H1 (cell line): ENCODE measurements around the gene USP13. TPM values are rescaled to one million over a fixed set of nuclear protein-coding genes. Genes with fewer than 3 reads are reported as not detected.

Experiments
- CTCF ChIA-PET: fragments of 300-600 bp; sonication (Branson Sonifier 250); formaldehyde crosslinking; loops from one replicate; lab custom pipeline; 2021; ENCODE audit not compliant: partially characterized antibody; lab: Charles Lee
- POLR2A ChIA-PET: fragments of 300-600 bp; sonication (Branson Sonifier 250); formaldehyde crosslinking; loops from one replicate; lab custom pipeline; 2021; ENCODE audit warnings: inconsistent platforms; ENCODE audit not compliant: partially characterized antibody; lab: Charles Lee
- DNase-seq, 2 experiments: peaks; one replicate each; pipeline versions ENCODE4 v3.0.0 to v3.0.0-alpha.2; 2010 to 2022; ENCODE audit warnings: low spot score in 2 of 2, low read depth in 1 of 2, mixed read lengths in 1 of 2
- FAIRE-seq: peaks from 2 replicates; lab custom pipeline; 2011; peaks lifted over from hg19 to GRCh38; lab: Jason Lieb, UNC
- H2AFZ ChIP-seq: 2 replicates; pipeline ENCODE4 v1.8.1; 2012; ENCODE audit warnings: low read length, inconsistent platforms
- H2AK5ac ChIP-seq: 2 replicates; pipeline ENCODE4 v1.6.1; 2013; ENCODE audit warnings: low read depth, low read length
- H2BK120ac ChIP-seq: replicated peaks from 2 replicates; pipeline ENCODE3; 2013; ENCODE audit warnings: low read depth, low read length, inconsistent platforms
- H2BK12ac ChIP-seq: 2 replicates; pipeline ENCODE4 v1.6.1; 2013; ENCODE audit warnings: low read depth, low read length
- H2BK15ac ChIP-seq: 2 replicates; pipeline ENCODE4 v1.6.1; 2013; ENCODE audit warnings: low read length
- H2BK20ac ChIP-seq: 2 replicates; pipeline ENCODE4 v1.6.1; 2013; ENCODE audit warnings: low read length
- H2BK5ac ChIP-seq: 2 replicates; pipeline ENCODE4 v1.6.1; 2013; ENCODE audit warnings: low read depth, low read length
- H3K14ac ChIP-seq: 2 replicates; pipeline ENCODE4 v1.6.1; 2013; ENCODE audit warnings: inconsistent platforms; ENCODE audit not compliant: insufficient read length
- H3K18ac ChIP-seq: 2 replicates; pipeline ENCODE4 v1.6.1; 2013; ENCODE audit warnings: low read length; ENCODE audit errors: extremely low read depth
- H3K23ac ChIP-seq: 2 replicates; pipeline ENCODE4 v1.6.1; 2013; ENCODE audit warnings: inconsistent platforms; ENCODE audit not compliant: insufficient read length
- H3K23me2 ChIP-seq: 2 replicates; pipeline ENCODE4 v1.6.1; 2013; ENCODE audit warnings: low read depth, low read length
- H3K27ac ChIP-seq: 2 replicates; pipeline ENCODE4 v1.6.1; 2011; ENCODE audit warnings: low read depth, low read length, inconsistent platforms
- H3K27me3 ChIP-seq, 4 experiments: replicated peaks in 1 of 4; 1 replicate in 1 of 4; 2 replicates in 3 of 4; pipeline versions ENCODE4 v1.6.1 to v1.8.1; 2011 to 2013; ENCODE audit warnings: low read length in 3 of 4, mild to moderate bottlenecking in 3 of 4, inconsistent platforms in 2 of 4, mixed read lengths in 2 of 4, moderate library complexity in 1 of 4; ENCODE audit not compliant: control insufficient read depth in 3 of 4, insufficient read depth in 3 of 4; ENCODE audit errors: extremely low read depth in 1 of 4
- H3K36me3 ChIP-seq, 4 experiments: 2 replicates each; pipeline versions ENCODE4 v1.6.1 to v1.8.1; 2011 to 2013; ENCODE audit warnings: mild to moderate bottlenecking in 4 of 4, low read length in 3 of 4, moderate library complexity in 2 of 4, control low read depth in 1 of 4, inconsistent platforms in 1 of 4; ENCODE audit not compliant: insufficient read depth in 4 of 4, control insufficient read depth in 2 of 4
- H3K4ac ChIP-seq: replicated peaks from 2 replicates; pipeline ENCODE3; 2013; ENCODE audit warnings: low read length, low read depth, mixed read lengths, inconsistent platforms; ENCODE audit not compliant: insufficient read length
- H3K4me1 ChIP-seq, 4 experiments: replicated peaks in 1 of 4; 1 replicate in 1 of 4; 2 replicates in 3 of 4; pipeline versions ENCODE4 v1.6.1 to v1.8.1; 2011 to 2013; ENCODE audit warnings: low read length in 3 of 4, inconsistent platforms in 2 of 4, mixed read lengths in 1 of 4; ENCODE audit not compliant: insufficient read depth in 4 of 4, control insufficient read depth in 3 of 4
- H3K4me2 ChIP-seq, 2 experiments: 2 replicates each; pipeline versions ENCODE4 v1.6.1 to v1.8.1; 2011 to 2013; ENCODE audit warnings: low read depth in 2 of 2, low read length in 2 of 2, control low read depth in 1 of 2, inconsistent platforms in 1 of 2, mild to moderate bottlenecking in 1 of 2; ENCODE audit not compliant: insufficient read depth in 1 of 2
- H3K4me3 ChIP-seq, 4 experiments: fragments of 200-600, 300-600 bp in 1 of 4; sonication (generic), shearing (Covaris generic), sonication (Bioruptor Twin) in 1 of 4; 2 replicates each; pipeline versions ENCODE4 v1.5.1 to v1.8.1; 2011 to 2016; ENCODE audit warnings: low read length in 4 of 4, low read depth in 3 of 4, control low read depth in 2 of 4, inconsistent platforms in 2 of 4, mild to moderate bottlenecking in 2 of 4, mixed read lengths in 1 of 4, moderate library complexity in 1 of 4; ENCODE audit not compliant: insufficient read depth in 2 of 4; ENCODE audit errors: extremely low read depth in 1 of 4
- H3K56ac ChIP-seq: replicated peaks from 2 replicates; pipeline ENCODE3; 2013; ENCODE audit warnings: low read depth, mild to moderate bottlenecking, mixed read lengths, low read length, inconsistent platforms; ENCODE audit not compliant: insufficient read length
- H3K79me1 ChIP-seq: 2 replicates; pipeline ENCODE4 v1.6.1; 2013; ENCODE audit warnings: low read depth, low read length, control low read depth
- H3K79me2 ChIP-seq, 2 experiments: 2 replicates each; pipeline versions ENCODE4 v1.6.1 to v1.8.1; 2012 to 2013; ENCODE audit warnings: low read length in 2 of 2, mild to moderate bottlenecking in 2 of 2, inconsistent platforms in 1 of 2; ENCODE audit not compliant: insufficient read depth in 2 of 2, control insufficient read depth in 1 of 2
- H3K9ac ChIP-seq, 4 experiments: replicated peaks in 1 of 4; 1 replicate in 1 of 4; 2 replicates in 3 of 4; pipeline versions ENCODE4 v1.6.1 to v1.8.1; 2011 to 2013; ENCODE audit warnings: low read depth in 3 of 4, low read length in 3 of 4, control low read depth in 2 of 4, mild to moderate bottlenecking in 2 of 4, moderate library complexity in 2 of 4, inconsistent platforms in 1 of 4; ENCODE audit errors: extremely low read depth in 1 of 4
- H3K9me3 ChIP-seq, 2 experiments: 2 replicates each; pipeline versions ENCODE4 v1.6.1 to v1.8.1; 2012 to 2013; ENCODE audit warnings: mild to moderate bottlenecking in 2 of 2, moderate library complexity in 2 of 2, control low read depth in 1 of 2, inconsistent platforms in 1 of 2, low read depth in 1 of 2, low read length in 1 of 2, mixed read lengths in 1 of 2; ENCODE audit not compliant: insufficient read depth in 2 of 2
- H4K20me1 ChIP-seq, 2 experiments: replicated peaks in 1 of 2; 2 replicates each; pipeline versions ENCODE3 to v1.8.1; 2011 to 2013; ENCODE audit warnings: inconsistent platforms in 2 of 2, low read length in 2 of 2, mild to moderate bottlenecking in 1 of 2; ENCODE audit not compliant: insufficient read depth in 2 of 2, control insufficient read depth in 1 of 2
- H4K5ac ChIP-seq: 2 replicates; pipeline ENCODE4 v1.6.1; 2013; ENCODE audit warnings: low read length, low read depth, mixed read lengths, inconsistent platforms; ENCODE audit not compliant: insufficient read length
- H4K8ac ChIP-seq: 2 replicates; pipeline ENCODE4 v1.8.0; 2013; ENCODE audit warnings: mild to moderate bottlenecking, moderate library complexity, low read length, inconsistent platforms; ENCODE audit not compliant: insufficient read depth; ENCODE audit errors: extremely low read depth
- H4K91ac ChIP-seq: replicated peaks from 2 replicates; pipeline ENCODE3; 2013; ENCODE audit warnings: low read length, mixed read lengths, inconsistent platforms; ENCODE audit not compliant: insufficient read length
- CEBPB ChIP-seq: IDR thresholded peaks from 2 replicates; pipeline ENCODE4 v1.6.1; 2012; ENCODE audit warnings: low read depth, low read length
- CREB1 ChIP-seq: IDR thresholded peaks from 2 replicates; pipeline ENCODE4 v1.6.1; 2012; ENCODE audit warnings: inconsistent platforms
- EGR1 ChIP-seq: IDR thresholded peaks from 2 replicates; pipeline ENCODE4 v1.6.1; 2011; ENCODE audit warnings: low read depth, low read length, borderline replicate concordance
- JUN ChIP-seq: IDR thresholded peaks from 2 replicates; pipeline ENCODE4 v1.6.1; 2011; ENCODE audit warnings: low read depth, mild to moderate bottlenecking, improper control_type of control experiment, low read length
- WGBS, 2 experiments: shearing (Covaris generic) in 1 of 2; methylation state at CpG; one replicate each; pipeline versions ENCODE4 v1.1.6 to v1.1.7; 2013 to 2015; ENCODE audit warnings: low lambda C conversion rate in 2 of 2, mixed read lengths in 2 of 2, inconsistent platforms in 1 of 2, low coverage in 1 of 2, missing lambda C conversion rate in 1 of 2; ENCODE audit not compliant: insufficient replicate concordance in 2 of 2, insufficient coverage in 1 of 2, insufficient read length in 1 of 2; ENCODE audit errors: extremely low coverage in 1 of 2, missing lambda C conversion rate in 1 of 2; 5-methylcytosine and 5-hydroxymethylcytosine counted together
- polyA plus RNA-seq, 7 experiments: library from polyadenylated mRNA; depleted of rRNA in 3 of 7; stranded (reverse) in 5 of 7; unstranded in 2 of 7; fragments of >200 nt in 5 of 7; fragments of 200-250 nt in 2 of 7; gene quantifications; 1 replicate in 5 of 7; 2 replicates in 1 of 7; 4 replicates in 1 of 7; pipeline versions ENCODE4 v1.2.1 to v1.2.3, GENCODE V29; 2011 to 2013; ENCODE audit warnings: missing spikeins in 2 of 7, mixed read lengths in 2 of 7
- total RNA-seq: library from RNA; stranded (reverse); fragmentation: NEBNext Ultra II Directional; extraction: Animal tissue kit (Norgen Biotek cat#: 25700); gene quantifications from 2 replicates; pipeline ENCODE4 v1.2.1, GENCODE V29; 2021

The USP13 gene
- total and polyA plus RNA-seq, 2 of the 8 experiments (the other 6 are each of a cell fraction or from before 2014, with no cell fraction given): 7.9 to 25.9 TPM

GRCh38 chr3:179670311-179670710 is 17.5 kb downstream of the USP13 start:
- H3K4ac ChIP-seq: no peak overlapping the region
- H3K9me3 ChIP-seq: no peaks in the 10 kb centered on the region
- H3K14ac ChIP-seq: no peak overlapping the region
- H2AK5ac ChIP-seq: no peak overlapping the region
- FAIRE-seq (no peak), DNase-seq (peak in 1 of 2 experiments; percentile 13)
- H3K79me2 ChIP-seq: peaks cover 8 to 85% of the 10 kb centered on the region in 2 experiments; a peak in 3 of 4 replicates
- H3K18ac ChIP-seq: no peak overlapping the region
- H2BK5ac ChIP-seq: no peak overlapping the region
- H3K56ac ChIP-seq: no peak overlapping the region
- TF ChIP-seq CEBPB: no peak
- no peak for TF ChIP-seq CREB1
- no peak for TF ChIP-seq JUN
- TF ChIP-seq EGR1: no peak
- H3K27ac ChIP-seq: no peak overlapping the region
- H3K4me2 ChIP-seq: no peak overlapping the region
- H2BK20ac ChIP-seq: 0 out of 2 replicates have a peak overlapping the region, but pooled peaks have one; percentile 48
- H3K9ac ChIP-seq: no peak overlapping the region
- no peak overlapping the region for H2BK12ac ChIP-seq
- H2BK120ac ChIP-seq: no peak overlapping the region
- WGBS, 2 experiments: 91% methylated on average over 8 of the region's 8 CpGs; no CpG with 5 or more reads in 1 of the 2 experiments
- H3K4me3 ChIP-seq: no peak overlapping the region
- H3K36me3 ChIP-seq: no peaks in the 10 kb centered on the region
- H3K23me2 ChIP-seq: no peaks in the 10 kb centered on the region
- H3K27me3 ChIP-seq: no peaks in the 10 kb centered on the region
- CTCF ChIA-PET: interaction anchor here (1.4 to 1.5 kb wide), 2 partner anchors 16 to 20 kb away, joined by 3 to 9 read pairs; no protein-coding TSS in a partner anchor
- H3K4me1 ChIP-seq: peaks cover 6 to 13% (median 10%) of the 10 kb centered on the region in 4 experiments
- H3K23ac ChIP-seq: no peak overlapping the region
- H4K20me1 ChIP-seq: peaks cover 7 to 13% of the 10 kb centered on the region in 2 experiments
- H4K8ac ChIP-seq: no peak overlapping the region
- POLR2A ChIA-PET: no interaction called here
- H4K91ac ChIP-seq: no peak overlapping the region
- H2AFZ ChIP-seq: no peak overlapping the region
- H4K5ac ChIP-seq: no peak overlapping the region
- peaks cover 19% of the 10 kb centered on the region for H3K79me1 ChIP-seq
- no peak overlapping the region for H2BK15ac ChIP-seq
